Activated CD4-positive, alpha-beta T cell treated with anti-CD3 and anti-CD28 coated beads, Interleukin-10, Interleukin-2, amounts not matched to agents 100 ng/mL and 50 ng/mL, durations not matched to agents 16 hours and 8 hours (primary cell): ENCODE data around the gene SOX10.
"Not testable (repeated sequence)": the region's sequence is repeated elsewhere in the genome, so short reads cannot be mapped to it uniquely, and the experiment has no call there.

Experiments
- DNase-seq: peaks from one replicate; pipeline ENCODE4 v3.0.0-alpha.2; 2020

The SOX10 gene

DNA sequence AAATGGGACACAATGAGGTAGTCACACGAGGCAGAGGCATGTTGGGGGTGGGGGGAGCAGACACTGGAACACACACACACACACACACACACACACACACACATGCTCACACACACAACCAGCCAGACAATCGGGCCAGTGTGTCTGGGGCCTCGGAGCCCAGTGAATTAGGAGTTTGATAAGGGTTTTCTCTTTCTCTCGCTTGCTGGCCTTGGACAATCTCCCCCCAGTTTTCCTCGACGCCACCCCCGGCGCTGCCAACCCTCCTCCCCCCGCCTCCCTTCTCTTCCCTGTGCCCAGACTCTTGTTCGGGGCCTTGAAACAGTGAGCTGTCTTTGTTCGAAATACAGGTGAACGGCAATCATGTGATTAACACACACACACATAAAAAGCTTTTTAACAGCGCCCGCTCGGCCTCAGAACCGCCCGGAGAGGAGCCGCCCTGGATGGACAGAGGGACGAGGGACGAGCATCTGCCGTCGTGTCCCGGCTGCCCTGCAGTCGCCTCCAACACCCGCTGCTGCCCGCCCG lies 1.5 kb upstream of the SOX10 start:
- DNase-seq, result no peak

DNA sequence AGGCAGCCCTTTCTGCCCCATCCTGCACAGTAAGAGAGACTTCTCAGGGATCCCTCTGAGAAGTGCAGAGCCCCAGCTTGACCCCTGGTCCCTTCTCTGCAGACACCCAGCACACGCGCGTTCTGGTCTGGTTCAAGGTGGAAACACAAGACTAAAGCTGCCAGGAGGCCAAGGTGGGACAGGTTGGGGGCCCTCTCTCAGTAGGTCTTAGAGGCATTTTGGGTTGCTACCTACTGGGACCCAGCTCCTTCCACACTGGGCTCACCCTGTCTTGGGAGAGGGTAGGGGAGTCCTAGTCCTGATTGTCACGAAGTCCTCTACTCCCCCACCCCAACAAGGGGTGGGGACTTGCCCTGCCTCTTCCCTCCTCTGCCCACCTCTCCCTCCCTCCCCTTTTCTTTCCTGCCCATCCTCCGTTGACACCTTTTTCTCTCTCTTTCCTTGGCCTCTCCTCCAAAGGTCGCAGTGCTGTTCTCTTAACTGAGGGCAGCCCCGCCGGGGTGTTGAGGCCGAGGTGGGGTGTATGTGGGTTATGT lies 763 bp upstream of the SOX10 start:
- DNase-seq, result no peak

DNA sequence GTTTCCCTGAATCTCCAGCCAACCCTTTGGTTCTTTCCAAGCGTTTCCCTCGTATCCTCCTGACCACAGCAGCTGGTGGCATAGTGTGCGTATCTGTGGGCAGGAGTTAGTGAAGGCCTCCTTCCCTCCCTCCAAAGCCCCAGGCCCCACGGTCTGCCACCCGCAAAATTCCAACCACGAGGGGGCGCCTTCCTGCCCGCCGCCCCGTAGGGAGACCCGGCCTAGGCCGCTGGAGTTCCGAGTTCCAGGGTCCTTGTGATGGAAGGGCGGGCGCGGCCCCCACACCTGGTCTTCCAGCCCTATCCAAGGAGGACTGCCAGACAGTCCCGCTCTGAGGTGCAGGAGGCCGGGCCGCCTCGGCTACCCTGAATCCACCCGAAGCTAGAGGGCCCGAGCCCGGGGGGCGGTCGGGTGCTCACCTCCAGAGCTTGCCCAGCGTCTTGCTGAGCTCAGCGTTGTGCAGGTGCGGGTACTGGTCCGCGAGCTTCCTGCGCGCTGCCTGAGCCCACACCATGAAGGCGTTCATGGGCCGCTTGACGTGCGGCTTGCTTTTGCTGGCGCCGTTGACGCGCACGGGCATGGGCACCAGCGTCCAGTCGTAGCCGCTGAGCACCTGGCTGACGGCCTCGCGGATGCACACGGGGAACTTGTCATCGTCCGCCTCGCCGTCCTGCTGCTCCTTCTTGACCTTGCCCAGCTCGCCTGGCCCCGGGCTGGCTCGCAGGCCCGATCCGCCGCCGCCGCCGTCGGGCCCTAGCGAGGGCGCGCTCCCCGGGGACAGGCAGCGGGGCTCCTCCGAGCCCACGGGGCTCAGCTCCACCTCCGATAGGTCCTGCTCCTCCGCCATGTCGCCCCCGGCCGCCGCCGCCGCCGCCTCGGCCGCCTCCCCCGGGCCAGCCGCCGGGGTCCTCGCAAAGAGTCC lies 1.2 kb downstream of the SOX10 start:
- DNase-seq, result no peak

DNA sequence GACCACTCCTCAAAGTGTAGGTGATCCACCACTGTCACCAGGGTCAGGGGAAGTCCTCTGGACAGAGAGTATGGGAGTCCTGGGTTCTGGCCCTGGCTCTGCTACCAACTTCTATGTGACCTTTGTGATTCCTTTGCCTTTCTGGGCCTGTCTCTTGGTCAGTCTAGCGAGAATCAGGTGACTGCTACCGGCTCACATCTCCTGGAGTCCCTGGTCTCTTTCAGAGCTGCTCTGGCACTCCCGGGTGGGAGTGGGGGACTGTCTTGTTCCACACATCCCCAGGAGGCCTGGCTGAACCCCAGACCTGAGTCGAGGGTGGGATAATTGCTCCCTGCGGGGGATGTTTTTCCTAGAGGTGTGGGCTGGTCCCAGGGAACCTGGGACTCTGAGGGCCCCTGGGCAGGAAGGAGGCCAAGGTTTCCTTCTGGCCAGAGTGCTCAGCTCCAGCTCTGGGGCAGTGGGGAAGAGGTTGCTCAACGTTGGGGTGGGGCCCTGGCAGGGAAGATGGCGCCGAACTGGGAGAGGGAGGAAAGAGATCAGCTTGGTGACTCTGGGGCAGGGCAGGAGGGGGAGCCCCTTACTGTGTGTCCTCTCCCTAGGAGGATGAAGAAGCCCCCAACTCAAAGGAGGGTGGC lies 2.1 kb downstream of the SOX10 start:
- no peak for DNase-seq

DNA sequence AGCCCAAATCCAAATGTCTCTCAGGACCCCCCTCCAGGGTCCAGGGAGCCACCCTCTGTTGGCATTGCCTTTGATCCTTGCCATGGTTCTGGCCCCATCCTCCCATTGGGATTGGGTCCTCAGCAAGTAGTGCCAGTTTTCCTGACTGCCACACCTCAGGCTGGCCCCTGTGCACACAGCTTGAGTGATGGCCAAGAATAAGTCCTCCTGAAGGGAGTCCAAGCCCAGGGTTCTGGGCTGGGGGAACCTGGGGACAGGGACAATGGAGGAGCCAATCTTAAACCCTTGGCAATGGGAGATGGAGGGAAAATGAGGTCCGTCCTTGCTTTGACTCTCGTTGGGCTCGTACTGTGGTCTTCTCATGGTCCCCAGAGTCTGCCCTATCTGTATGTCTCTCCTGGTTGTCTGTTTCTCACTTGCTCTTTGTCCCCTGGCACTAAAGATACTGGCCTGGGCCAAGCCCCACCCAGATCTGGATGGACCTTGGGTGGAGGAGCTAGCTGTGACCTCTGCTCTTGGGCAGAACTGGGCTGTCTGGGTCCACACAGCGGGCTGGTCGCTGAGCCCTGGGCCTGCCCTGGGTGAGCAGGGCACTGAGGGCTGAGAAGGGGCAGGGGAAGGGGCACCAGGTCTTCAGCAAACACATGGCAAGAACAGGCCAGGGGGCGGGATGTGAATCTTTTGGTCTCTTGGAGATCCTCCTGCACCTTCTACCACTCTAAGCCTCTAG lies 2.9 kb downstream of the SOX10 start:
- DNase-seq, result no peak

DNA sequence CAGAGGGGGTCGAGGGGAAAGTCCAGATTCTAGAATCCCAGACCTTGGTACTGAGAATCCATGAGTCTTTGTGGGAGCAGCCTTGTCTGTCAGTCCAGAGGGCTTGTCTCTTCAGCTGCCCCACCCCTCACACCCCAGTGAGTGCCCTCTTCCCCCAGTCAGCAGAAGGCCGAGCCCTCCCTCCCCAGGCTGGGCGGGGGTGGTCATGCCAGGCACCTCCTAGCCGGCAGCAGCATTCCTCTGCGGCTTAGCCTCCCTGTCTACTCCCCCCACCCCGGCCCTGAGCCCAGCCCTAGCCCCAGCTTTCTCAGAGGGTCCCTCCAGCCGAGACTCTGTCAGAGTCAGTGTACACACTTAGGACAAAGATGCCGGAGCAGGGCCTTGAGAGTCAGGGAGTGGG lies 4.6 kb downstream of the SOX10 start:
- no peak for DNase-seq

DNA sequence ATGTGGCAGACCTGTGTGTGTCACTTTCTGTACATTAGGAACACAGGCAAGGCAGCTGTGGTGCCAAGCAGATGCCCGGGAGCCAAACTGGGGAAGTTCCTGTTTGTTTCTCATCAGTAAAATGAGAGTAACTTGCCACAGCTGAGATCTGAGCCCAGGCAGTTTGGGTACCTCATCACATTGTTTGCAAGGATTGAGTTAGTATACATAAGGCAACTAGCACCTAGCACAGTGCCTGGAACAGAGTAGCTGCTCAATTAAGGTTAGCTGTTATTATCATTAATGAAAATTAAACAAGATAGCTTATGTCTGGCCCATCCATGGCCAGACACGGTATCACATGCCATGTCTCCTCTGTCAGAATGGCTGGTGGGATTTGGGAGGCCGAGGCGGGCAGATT lies 7.8 kb downstream of the SOX10 start:
- DNase-seq, result no peak

DNA sequence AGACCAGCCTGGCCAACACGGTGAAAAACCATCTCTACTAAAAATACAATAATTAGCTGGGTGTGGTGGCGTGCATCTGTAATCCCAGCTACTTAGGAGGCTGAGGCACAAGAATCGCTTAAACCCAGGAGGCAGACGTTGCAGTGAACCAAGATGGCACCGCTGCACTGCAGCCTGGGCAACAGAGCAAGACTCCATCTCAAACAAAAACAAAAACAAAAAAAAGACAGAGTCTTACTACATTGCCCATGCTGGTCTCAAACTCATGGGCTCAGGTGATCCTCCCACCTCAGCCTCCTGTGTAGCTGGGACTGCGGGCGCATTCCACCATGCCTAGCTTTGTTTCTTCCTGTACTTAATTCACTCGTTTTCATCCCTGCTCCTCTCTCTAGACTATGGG lies 8.3 kb downstream of the SOX10 start:
- DNase-seq, result not testable (repeated sequence)

DNA sequence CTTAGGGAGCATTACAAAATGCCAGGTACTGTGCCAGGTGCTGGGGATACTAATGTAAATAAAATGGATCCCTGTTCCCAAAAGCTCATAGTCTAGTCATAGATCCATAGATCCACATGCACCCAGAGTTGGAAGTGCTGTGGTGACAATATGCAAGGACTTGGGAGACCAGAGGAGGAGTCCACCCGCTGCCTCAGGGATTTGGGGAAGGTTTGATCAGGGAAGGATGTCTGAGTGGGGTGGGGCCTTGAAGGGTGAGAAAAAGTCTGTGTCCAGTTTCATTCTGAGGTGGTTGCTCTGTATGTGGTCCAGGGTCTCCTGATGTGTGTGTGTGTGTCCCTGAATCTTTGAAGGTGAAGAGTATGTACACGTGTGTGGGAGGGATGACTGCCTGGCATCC lies 9.2 kb downstream of the SOX10 start:
- DNase-seq, result no peak

DNA sequence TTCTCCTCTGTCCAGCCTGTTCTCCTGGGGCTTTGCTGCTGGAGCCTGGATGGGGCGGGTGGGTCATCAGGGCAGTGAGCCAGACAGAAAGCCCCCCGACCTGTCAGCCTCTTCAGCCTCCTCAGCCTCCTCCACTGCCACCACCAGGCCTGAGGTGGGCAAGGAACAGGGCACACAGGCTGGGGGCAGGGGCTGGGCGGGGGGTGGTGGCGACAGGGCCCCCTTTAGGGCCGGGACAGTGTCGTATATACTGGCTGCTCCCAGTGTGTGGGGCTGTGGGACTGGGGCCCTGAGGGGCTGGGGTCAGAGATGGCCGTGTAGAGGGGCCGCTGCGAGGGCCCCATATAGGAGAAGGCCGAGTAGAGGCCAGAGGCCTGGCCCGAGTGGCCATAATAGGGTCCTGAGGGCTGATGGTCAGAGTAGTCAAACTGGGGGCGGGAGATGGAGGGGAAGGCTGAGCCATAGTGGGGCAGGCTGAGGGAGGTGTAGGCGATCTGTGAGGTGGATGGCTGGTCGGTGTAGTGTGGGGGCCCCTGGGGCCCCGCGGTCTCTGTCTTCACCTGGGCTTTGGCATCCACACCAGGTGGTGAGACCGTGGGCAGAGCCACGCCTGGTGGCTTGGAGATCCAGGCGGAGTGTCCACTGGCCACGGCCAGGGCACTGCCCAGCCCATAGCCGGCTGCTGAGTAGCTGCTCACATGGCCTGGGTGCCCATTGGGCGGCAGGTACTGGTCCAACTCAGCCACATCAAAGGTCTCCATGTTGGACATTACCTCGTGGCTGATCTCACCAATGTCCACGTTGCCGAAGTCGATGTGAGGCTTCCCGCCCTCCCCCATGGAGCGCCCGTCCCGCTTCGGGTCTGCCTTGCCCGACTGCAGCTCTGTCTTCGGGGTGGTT lies 10.8 kb downstream of the SOX10 start:
- no peak for DNase-seq

DNA sequence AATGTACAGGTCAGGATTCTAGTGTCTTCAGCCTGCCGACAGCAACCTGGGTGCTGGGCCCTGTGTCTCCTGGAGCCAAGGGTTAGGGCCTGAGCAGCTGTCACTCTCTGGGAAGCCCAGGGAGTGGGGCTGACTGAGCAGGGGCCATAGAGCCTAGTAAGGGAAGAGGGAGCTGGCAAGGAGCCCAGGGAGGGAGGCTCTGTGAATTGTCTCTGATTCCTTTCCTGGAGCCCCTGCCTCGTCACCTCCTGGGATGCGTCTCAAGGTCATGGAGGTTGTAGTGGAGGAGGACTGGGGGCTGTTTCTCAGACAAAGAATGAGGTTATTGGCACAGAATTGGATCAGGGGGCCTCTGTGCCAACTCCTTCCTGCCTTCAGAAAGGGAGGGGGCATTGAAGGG lies 11.8 kb downstream of the SOX10 start:
- DNase-seq, result no peak

DNA sequence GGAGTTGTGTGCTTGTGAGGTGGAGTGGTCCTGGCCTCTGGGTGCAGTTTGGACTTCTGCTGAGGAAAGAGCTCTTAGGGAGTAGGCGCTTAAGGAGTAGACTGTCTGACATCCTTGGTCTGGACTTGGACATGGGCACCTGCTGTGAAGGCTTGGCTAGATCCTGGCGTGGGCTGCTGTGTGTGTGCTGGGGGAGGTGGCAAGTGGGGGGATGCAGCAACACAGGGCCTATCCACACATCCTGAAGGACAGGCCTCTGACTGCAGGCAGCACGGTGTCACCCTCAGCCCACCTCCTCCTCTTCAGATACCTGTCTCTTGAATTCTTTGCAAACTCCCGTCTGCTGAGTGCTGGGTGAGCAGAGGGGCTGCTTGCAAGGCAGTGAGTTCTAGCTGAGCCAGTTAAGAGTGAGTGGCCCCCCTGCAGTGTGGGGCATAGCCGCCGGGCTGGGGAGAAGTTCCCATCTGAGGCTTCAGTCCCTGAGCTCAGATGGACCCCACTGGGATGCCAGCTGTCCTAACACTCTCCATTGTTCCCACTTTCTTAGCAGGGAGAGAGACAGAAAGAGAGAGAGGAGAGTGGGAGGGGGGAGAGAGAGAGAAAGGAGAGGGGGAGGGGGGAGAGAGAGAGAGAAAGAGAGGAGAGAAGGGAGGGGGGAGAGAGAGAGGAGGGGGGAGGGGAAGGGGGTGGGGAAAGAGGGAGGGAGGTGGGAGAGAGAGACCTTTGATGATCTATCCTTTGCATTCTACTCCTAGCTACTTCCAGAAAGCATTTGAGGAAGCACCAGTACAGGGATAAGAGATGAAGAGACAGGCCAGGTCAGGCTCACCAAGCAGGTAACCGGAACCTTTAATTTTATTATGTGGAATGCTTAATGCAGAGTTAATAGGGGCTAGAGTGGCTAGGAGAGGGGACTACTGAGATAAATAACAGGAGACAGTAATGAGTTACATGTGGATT lies 12.6 kb downstream of the SOX10 start:
- DNase-seq, result no peak

DNA sequence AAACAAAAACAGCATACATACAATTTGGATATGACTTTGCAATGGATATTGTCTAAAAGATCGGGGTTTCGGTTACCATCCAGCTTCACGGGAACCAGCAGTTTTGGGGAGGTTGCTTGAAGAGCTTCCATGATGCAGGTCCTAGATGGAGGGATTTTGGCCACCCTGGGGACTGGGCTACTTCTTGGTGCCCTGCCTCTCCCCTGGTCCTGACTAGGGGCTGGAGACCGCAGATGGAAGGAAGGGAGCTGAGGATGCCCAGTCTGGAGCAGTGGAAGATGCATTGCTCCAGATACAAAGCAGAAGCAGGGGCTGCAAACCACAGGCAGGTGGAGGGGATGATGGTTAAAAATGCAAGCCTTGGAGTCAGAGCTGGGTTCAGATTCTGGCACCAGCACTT lies 13.5 kb downstream of the SOX10 start:
- no peak for DNase-seq

DNA sequence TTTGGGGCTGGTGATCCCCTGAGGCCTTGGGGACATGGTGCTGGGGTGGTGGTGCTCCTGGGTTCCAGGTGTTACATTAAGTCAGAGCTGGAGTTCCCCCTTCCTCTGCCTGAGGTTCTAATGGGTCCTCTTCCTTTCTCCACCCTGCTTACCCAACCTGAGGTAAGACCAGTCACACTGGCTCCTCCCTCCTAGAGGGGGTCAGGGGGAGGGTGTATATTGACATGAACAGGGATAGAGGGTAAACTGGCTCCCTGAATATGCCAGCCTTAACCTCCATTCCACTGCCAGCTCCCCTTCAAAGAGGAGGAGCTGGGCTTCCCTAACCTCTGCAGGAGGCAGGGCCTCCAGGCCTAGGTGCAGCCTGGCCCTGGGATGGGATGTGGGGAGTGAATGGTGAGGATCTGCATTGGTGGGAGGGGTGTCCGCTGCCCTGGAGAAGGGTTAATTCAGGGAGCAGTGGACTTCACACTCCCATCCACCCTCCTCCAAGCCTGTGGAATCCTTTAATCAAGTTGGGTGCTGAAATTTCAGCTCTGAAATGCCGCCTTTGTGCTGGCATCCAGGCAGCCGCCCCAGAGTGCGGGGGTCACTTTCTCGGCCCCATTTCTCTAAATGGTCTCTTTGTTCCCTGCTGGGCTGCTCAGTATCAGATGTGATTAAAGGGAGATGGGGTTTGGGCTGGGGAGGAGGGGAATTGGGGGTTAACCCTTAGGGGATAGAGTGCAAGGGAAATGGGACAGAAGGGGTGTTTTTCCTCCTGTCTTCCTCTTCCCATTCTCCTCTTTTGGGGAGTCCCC lies 15.7 kb downstream of the SOX10 start:
- no peak for DNase-seq

DNA sequence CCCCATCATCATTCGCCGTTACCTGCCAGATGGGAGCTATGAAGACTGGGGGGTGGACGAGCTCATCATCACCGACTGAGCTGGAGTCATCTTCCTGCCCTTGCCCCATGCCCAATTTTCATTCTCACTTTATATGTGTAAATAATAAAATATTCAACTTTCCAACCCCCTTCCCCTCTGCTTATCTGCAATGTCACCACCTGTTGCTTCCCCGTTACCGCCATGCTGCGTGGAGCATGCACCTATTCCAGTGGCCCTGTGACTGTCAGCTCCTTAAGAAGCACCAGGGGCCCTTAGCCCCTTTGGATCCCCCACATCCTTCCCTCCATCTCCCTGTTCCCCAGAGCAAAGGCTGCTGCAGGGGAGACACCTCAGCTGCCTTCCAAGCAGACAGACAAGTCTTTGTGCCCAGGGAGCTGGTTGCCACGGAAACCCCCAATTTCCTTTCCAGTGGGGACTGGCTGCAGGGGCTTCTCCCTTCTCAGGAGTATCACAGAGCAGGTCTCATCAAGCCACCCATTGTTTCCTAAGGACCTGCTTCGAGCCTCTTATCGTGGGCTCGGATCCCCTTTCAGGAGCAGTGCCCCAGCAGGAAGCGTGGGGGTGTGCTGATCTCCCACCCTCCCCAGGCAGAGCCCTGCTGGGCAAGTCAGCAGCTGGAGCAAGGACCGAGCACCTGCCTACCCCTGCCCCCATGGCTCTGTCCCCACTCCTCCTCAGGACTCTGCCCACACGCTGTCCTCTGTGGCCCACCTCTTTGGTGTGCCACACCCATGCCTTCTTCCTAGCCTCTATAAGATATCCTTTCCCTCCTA lies 16.5 kb downstream of the SOX10 start:
- DNase-seq, result no peak

DNA sequence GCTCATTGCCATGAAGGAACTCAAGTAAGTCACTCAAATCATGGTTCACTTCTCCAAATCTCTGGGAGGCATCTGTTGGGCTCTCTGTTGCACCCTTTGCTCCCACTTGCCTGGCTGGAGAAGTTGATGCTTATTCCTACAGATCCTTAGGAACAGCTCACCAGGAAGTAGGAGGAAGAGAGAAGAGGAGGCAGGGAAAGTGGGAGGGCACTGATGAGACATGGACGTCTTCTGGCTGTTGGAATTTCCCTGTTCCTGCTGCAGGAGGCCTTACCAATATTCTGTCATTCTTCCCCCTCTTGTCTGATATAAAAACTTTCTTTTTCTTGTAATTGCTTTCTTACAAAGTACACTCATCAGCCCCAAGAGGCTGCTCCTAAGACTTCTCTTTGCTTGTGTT lies 17.2 kb downstream of the SOX10 start:
- DNase-seq, result no peak

DNA sequence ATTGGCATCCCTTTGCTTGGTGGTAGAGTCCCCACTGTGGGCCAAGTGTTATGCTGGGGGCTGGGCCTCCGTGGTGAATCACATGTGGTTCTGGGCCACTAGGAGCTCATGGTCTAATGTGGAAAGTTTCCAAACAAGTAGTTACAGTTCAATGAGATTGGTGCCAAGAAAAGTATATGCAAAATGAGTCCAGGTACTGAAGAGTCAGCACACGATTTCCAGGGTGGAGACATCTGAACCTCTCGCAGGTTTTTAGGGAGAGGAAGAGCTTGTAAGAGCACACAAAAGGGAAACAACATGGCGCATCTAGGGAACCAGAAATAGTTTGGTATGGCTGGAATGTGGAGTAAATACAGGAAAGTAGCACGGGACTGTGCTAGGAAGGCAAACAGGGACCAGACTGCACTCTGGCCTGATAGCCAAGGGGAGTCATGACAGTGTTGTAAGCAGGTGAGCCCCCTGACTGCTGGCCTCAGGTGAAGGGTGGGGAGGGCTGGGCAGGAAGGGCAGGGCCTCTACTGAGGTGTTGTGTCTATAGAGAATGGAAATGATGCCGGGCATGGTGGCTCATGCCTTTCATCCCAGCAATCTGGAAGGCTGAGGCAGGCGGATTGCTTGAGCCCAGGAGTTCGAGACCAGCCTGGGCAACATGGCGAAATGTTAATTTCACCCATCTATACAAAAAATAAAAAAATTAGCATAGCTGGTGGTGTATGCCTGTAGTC lies 18.3 kb downstream of the SOX10 start:
- no peak for DNase-seq

DNA sequence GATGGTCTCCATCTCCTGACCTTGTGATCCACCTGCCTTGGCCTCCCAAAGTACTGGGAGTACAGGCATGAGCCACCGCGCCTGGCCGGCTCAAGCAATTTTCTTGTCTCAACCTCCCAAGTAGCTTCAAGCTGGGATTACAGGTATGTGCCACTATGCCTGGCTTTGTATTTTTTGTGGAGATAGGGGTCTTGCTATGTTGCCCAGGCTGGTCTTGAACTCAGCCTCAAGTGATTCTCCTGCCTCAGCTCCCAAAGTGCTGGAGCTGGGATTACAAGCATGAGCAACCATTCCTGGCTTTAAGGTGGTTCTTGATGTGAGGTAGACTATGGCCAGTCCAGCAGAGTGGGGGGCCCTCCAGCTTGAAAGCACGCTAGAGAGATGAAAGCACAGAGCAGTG lies 23.3 kb downstream of the SOX10 start:
- no peak for DNase-seq
